ENCODE measurements around the gene NCOA6. TPM values are rescaled to one million over a fixed set of nuclear protein-coding genes. Genes with fewer than 3 reads are reported as not detected.
"Not testable (repeated sequence)": the region's sequence is repeated elsewhere in the genome, so short reads cannot be mapped to it uniquely, and the experiment has no call there.

NCOA6 gene
- total and polyA plus RNA-seq, 7 donors = 5.6 to 15.7 (median 11.0) TPM

- Histone ChIP-seq H3K27me3 (ENCODE audit: insufficient read depth in 3 of 3, low read length in 2 of 3) (no peaks in the 10 kb centered on the region), H3K27ac (no peak overlapping the region), H3K36me3 (ENCODE audit: insufficient read depth in 1 of 2, low read depth in 1 of 2) (peaks cover 0 to 82% of the 10 kb centered on the region in 2 donors), H3K9me3 (no peaks in the 10 kb centered on the region), H3K4me1 (peaks cover 11% of the 10 kb centered on the region), H3K4me3 (no peak overlapping the region)
- 20 to 51% (median 21%) methylated on average over 2 of the region's 2 CpGs for WGBS, 3 donors
- ATAC-seq = peak in 2 of 4 donors; percentile 46 to 61
- DNase-seq = no peak
- intact Hi-C loops (cut with DNase I) = no loop called here
- no peak for TF ChIP-seq CTCF (IDR thresholded peaks at IDR 0.05)
Observed at GRCh38 chr20:34720266-34720665, 105.2 kb downstream of the NCOA6 start.

DNA sequence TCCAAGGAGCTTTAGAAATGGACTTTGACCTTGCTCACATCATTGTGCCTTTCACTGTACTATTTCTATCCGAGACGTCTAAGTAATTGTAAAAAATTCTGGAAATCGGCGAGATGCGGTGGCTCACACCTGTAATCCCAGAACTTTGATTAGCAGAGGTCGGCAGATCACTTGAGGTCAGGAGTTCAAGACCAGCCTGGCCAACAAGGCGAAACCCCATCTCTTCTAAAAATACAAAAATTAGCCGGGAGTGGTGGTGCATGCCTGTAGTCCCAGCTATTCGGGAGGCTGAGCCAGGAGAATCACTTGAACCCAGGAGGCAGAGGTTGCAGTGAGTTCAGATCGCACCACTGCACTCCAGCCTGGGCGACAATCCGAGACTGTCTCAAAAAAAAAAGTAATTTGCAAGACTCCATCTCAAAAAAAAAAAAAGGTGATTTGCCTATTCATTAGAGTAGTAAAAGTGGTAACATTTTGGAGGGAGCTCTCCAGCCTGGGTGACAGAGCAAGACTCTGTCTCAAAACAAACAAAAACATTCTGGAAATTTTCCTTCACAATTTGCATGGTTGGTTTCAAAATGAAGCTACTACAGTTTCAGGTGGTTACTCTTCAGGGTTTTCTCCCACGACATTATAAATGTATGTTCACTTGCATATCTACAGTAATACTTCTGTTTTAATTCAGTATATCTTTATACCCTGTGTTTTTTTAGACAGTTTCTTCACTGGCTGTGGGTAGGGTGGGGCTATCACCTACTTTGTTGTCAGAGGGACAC lies 106.0 kb downstream of the NCOA6 start:
- H3K36me3 ChIP-seq (ENCODE audit: insufficient read depth in 1 of 2, low read depth in 1 of 2) = peaks cover 0 to 82% of the 10 kb centered on the region in 2 donors
- 85 to 95% (median 85%) methylated on average over 13 of the region's 13 CpGs for WGBS, 3 donors
- not testable (repeated sequence) for H3K27ac ChIP-seq

DNA sequence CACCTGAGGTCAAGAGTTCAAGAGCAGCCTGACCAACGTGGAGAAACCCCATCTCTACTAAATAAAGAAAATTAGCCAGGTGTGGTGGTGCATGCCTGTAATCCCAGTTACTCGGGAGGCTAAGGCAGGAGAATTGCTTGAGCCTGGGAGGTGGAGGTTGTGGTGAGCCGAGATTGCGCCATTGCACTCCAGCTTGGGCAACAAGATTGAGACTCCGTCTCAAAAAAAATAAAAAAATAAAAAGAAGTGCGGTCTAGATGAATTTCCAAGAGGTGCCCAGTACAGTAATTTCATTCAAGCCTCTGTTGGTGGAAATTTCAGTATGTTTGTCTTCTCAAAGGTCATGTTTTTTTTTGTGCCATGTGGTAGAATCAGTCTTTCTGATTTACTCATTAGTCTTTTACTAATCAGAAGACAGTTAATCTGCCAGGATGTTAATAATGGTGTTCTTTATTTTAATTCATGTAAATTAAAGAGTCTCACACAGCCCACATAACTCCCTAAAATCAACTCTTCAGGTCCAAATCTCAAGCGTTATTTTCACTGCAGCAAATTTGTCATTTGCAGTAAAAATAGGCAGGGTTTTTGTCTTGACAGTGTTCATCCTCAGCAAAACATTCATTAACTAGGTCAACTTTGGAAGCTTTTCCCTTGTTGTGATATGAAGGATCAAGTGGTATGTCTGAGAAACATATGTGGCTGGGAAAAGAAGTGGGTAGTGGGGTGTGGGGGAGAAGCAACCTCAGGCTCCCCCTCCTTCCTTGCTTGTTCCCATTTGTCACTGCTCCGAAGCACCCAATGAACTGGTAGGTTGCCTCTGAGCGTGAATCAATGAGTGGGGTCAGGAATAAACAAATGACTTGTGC lies 108.0 kb downstream of the NCOA6 start:
- H3K4me3 ChIP-seq = no peak overlapping the region
- no peak for TF ChIP-seq CTCF (IDR thresholded peaks at IDR 0.05)
- H3K36me3 ChIP-seq (ENCODE audit: insufficient read depth in 1 of 2, low read depth in 1 of 2) = peaks cover 0 to 81% of the 10 kb centered on the region in 2 donors
- DNase-seq = no peak
- no peak overlapping the region for H3K27ac ChIP-seq
- 86 to 91% (median 88%) methylated on average over 9 of the region's 9 CpGs for WGBS, 3 donors
- no peaks in the 10 kb centered on the region for H3K27me3 ChIP-seq (ENCODE audit: insufficient read depth in 3 of 3, low read length in 2 of 3)
- intact Hi-C loops (cut with DNase I) = no loop called here
- H3K9me3 ChIP-seq = no peaks in the 10 kb centered on the region
- H3K4me1 ChIP-seq = peaks cover 20% of the 10 kb centered on the region
- ATAC-seq = no peak

More for the DNA sequence above, 106.0 kb downstream of the NCOA6 start:
- H3K27me3 ChIP-seq (ENCODE audit: insufficient read depth in 3 of 3, low read length in 2 of 3); H3K9me3 ChIP-seq; DNase-seq; ATAC-seq; H3K4me3 ChIP-seq; intact Hi-C loops (cut with DNase I): not testable (repeated sequence)
- peaks cover 11% of the 10 kb centered on the region for H3K4me1 ChIP-seq

DNA sequence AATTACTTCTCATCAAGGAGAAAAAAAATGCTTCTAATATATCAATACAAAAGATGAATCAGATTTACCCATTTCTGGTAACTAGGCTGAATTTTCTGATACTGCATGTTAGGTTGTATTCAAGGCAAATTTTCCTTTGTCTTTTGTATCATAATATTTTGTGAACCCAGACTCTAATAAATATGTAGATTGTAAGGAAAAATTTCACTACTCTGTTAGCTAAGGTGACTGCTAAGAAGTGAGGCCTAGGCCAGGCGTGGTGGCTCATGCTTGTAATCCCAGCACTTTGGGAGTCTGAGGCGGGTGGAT lies 108.6 kb downstream of the NCOA6 start:
- peaks cover 20% of the 10 kb centered on the region for H3K4me1 ChIP-seq
- no peak for TF ChIP-seq CTCF (IDR thresholded peaks at IDR 0.05)
- no peaks in the 10 kb centered on the region for H3K9me3 ChIP-seq
- H3K36me3 ChIP-seq (ENCODE audit: insufficient read depth in 1 of 2, low read depth in 1 of 2) = peaks cover 0 to 80% of the 10 kb centered on the region in 2 donors
- ATAC-seq (no peak), DNase-seq (no peak)
- no peak overlapping the region for H3K4me3 ChIP-seq
- no peaks in the 10 kb centered on the region for H3K27me3 ChIP-seq (ENCODE audit: insufficient read depth in 3 of 3, low read length in 2 of 3)
- no peak overlapping the region for H3K27ac ChIP-seq
- WGBS, 3 donors = 93 to 99% (median 98%) methylated on average over 2 of the region's 2 CpGs
- intact Hi-C loops (cut with DNase I) = no loop called here

GRCh38 chr20:34715384-34715783 lies 110.1 kb downstream of the NCOA6 start:
- DNase-seq (no peak), ATAC-seq (no peak)
- Histone ChIP-seq H3K27ac (no peak overlapping the region), H3K4me3 (no peak overlapping the region), H3K9me3 (no peaks in the 10 kb centered on the region), H3K27me3 (ENCODE audit: insufficient read depth in 3 of 3, low read length in 2 of 3) (no peaks in the 10 kb centered on the region), H3K4me1 (peaks cover 20% of the 10 kb centered on the region), H3K36me3 (ENCODE audit: insufficient read depth in 1 of 2, low read depth in 1 of 2) (peaks cover 0 to 77% of the 10 kb centered on the region in 2 donors)
- intact Hi-C loops (cut with DNase I) = no loop called here
- no peak for TF ChIP-seq CTCF (IDR thresholded peaks at IDR 0.05)
- WGBS, 3 donors = 97 to 98% (median 97%) methylated on average over 4 of the region's 4 CpGs

- WGBS, 3 donors = 88 to 92% (median 89%) methylated on average over 10 of the region's 10 CpGs
- not testable (repeated sequence) for DNase-seq
Observed at GRCh38 chr20:34713944-34714515, 111.4 kb downstream of the NCOA6 start.

More at GRCh38 chr20:34713944-34714515, 111.4 kb downstream of the NCOA6 start:
- H3K4me1 ChIP-seq = peaks cover 16% of the 10 kb centered on the region
- ATAC-seq; H3K9me3 ChIP-seq; H3K4me3 ChIP-seq; H3K27me3 ChIP-seq (ENCODE audit: insufficient read depth in 3 of 3, low read length in 2 of 3); intact Hi-C loops (cut with DNase I): not testable (repeated sequence)
- peaks cover 0 to 65% of the 10 kb centered on the region in 2 donors for H3K36me3 ChIP-seq (ENCODE audit: insufficient read depth in 1 of 2, low read depth in 1 of 2)
- peak overlapping the region; percentile 60 for H3K27ac ChIP-seq

Data from psoas muscle (tissue), 8 donors.